OCI-LY1 (cell line): ENCODE results near the gene CDK5RAP3.

Experiments
- EZH2 ChIP-seq: fragments of 200-600 bp; sonication (generic), shearing (Covaris generic); IDR thresholded peaks from 2 replicates; pipeline ENCODE4 v1.8.0; 2017; ENCODE audit warnings: borderline replicate concordance, mixed run types, mild to moderate bottlenecking, antibody characterized with exemption, low read length, moderate library complexity, mixed read lengths
- TF ChIP-seq, protein P1 (sequence below): fragments of 200-600 bp; sonication (generic), shearing (Covaris generic); IDR thresholded peaks from 2 replicates; pipeline ENCODE4 v1.5.1; 2017; ENCODE audit warnings: mild to moderate bottlenecking, antibody characterized with exemption, low read length, moderate library complexity, mixed read lengths

GRCh38 chr17:47950448-47950847, 20.5 kb upstream of the CDK5RAP3 start:
- TF ChIP-seq, protein P1, sequence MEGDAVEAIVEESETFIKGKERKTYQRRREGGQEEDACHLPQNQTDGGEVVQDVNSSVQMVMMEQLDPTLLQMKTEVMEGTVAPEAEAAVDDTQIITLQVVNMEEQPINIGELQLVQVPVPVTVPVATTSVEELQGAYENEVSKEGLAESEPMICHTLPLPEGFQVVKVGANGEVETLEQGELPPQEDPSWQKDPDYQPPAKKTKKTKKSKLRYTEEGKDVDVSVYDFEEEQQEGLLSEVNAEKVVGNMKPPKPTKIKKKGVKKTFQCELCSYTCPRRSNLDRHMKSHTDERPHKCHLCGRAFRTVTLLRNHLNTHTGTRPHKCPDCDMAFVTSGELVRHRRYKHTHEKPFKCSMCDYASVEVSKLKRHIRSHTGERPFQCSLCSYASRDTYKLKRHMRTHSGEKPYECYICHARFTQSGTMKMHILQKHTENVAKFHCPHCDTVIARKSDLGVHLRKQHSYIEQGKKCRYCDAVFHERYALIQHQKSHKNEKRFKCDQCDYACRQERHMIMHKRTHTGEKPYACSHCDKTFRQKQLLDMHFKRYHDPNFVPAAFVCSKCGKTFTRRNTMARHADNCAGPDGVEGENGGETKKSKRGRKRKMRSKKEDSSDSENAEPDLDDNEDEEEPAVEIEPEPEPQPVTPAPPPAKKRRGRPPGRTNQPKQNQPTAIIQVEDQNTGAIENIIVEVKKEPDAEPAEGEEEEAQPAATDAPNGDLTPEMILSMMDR, result no peak
- no peak for TF ChIP-seq EZH2
